ENCODE measurements around the gene TACR1. TPM values are rescaled to one million over a fixed set of nuclear protein-coding genes. Genes with fewer than 3 reads are reported as not detected.

The TACR1 gene
- polyA plus RNA-seq, 1 of the 3 experiments (the other 2 are of a cell fraction), result under 0.01 TPM

DNA sequence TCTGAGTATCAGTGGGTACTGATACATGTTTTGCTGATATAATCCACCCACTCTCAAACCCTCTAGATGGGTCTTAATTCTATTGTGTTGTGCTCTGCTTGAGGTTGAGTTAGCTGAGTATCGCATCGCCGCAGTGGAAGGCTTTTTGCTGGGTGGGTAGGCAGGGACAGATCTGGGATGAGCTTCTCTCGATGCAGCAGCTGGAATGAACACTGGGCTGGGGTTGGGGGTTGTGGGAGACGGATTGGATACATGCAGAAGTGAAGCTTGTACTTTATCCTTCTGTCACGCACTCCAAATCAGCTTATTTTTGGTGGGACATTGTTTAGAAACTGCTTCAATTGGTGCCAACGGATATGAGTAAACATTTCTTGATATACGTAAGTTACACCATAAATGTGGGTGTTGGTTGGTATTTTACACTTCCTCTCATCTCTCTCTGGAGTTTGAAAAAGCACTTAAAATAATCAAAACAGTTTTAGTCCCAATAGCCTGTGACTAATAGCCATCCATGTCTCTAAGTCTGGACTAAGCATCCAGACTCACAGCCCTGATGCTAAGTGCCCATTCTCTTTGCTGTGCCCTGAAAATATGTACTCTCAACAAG, 133.8 kb downstream of the TACR1 start:
- Histone ChIP-seq H3K9me3 (no peaks in the 10 kb centered on the region), H2AFZ (ENCODE audit: low read depth) (no peak overlapping the region), H3K79me2 (ENCODE audit: insufficient read depth) (no peaks in the 10 kb centered on the region), H4K20me1 (ENCODE audit: insufficient read depth) (no peaks in the 10 kb centered on the region), H3K4me3 (ENCODE audit: low read depth in 2 of 2, low read length in 1 of 2) (no peak overlapping the region), H3K36me3 (replicated peaks in 1 of 2; ENCODE audit: control insufficient read depth in 1 of 2, insufficient read depth in 2 of 2, low read length in 1 of 2) (no peaks in the 10 kb centered on the region), H3K9ac (no peak overlapping the region), H3K9me2 (no peaks in the 10 kb centered on the region), H3F3A (replicated peaks; ENCODE audit: insufficient read depth) (no peaks in the 10 kb centered on the region), H3K27ac (ENCODE audit: low read depth in 2 of 2, low read length in 1 of 2) (no peak overlapping the region), H3K4me2 (no peak overlapping the region), H3K4me1 (ENCODE audit: control insufficient read depth in 1 of 2, insufficient read depth in 2 of 2, low read depth in 1 of 2, low read length in 1 of 2) (no peaks in the 10 kb centered on the region), H3K27me3 (ENCODE audit: insufficient read depth) (no peaks in the 10 kb centered on the region; the same call in 1 of the 2 replicates)
- DNase-seq, result no peak
- 78% methylated on average over 8 of the region's 8 CpGs for WGBS (ENCODE audit: low lambda C conversion rate)
- TF ChIP-seq, protein P1, sequence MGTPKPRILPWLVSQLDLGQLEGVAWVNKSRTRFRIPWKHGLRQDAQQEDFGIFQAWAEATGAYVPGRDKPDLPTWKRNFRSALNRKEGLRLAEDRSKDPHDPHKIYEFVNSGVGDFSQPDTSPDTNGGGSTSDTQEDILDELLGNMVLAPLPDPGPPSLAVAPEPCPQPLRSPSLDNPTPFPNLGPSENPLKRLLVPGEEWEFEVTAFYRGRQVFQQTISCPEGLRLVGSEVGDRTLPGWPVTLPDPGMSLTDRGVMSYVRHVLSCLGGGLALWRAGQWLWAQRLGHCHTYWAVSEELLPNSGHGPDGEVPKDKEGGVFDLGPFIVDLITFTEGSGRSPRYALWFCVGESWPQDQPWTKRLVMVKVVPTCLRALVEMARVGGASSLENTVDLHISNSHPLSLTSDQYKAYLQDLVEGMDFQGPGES (IDR thresholded peaks at IDR 0.05; ENCODE audit: low read depth, low read length), result no peak
- CTCF ChIA-PET, result interaction anchor here (0.8 to 2.6 kb wide), 9 partner anchors 10 to 338 kb away, joined by 3 to 33 read pairs (median 8); partner anchors contain the start of gene TACR1
- POLR2A ChIA-PET, result no interaction called here

DNA sequence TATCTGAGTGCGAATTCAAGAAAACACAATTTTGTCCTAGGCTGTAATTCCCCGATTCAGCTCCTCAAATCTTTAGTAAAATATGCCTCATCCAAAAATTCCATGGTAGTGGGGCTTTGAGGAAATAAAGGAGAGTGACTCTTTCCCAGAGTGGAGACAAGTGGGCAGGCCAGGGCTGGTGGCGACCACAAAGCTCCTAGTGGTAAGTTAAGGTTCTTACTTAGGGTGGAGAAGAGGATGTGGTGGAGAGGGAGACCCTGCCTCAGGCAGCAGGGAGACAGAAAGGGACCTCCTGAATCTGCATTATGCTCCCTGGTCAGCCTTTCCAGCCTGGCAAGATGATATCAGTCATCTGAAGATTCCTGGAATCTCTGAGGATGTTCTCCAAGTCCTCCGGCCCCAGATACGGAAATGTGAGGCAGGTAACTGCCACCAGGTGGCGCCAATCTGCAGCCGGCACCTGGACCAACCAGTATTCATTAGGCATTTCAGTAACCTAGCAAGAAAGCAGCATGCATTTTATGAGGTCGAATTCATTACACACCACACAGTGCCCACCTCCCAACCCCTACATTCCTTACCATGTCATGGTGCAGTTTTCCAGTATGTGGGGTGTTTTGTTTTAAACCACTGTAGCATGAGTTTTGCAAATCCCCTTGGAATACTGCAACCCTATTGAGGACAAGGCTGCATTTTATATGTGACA, 134.5 kb downstream of the TACR1 start:
- TF ChIP-seq, protein P2, sequence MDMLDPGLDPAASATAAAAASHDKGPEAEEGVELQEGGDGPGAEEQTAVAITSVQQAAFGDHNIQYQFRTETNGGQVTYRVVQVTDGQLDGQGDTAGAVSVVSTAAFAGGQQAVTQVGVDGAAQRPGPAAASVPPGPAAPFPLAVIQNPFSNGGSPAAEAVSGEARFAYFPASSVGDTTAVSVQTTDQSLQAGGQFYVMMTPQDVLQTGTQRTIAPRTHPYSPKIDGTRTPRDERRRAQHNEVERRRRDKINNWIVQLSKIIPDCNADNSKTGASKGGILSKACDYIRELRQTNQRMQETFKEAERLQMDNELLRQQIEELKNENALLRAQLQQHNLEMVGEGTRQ (IDR thresholded peaks at IDR 0.05; ENCODE audit: borderline replicate concordance, low read depth, low read length), result no peak
- TF ChIP-seq SMC3 (IDR thresholded peaks at IDR 0.05; ENCODE audit: low read depth, low read length) (peak; percentile 82), RAD21 (IDR thresholded peaks at IDR 0.05; ENCODE audit: low read length) (peak; percentile 68), EZH2phosphoT487 (IDR thresholded peaks at IDR 0.05; ENCODE audit: borderline replicate concordance, low read depth) (no peak)
- TF ChIP-seq, protein P3, sequence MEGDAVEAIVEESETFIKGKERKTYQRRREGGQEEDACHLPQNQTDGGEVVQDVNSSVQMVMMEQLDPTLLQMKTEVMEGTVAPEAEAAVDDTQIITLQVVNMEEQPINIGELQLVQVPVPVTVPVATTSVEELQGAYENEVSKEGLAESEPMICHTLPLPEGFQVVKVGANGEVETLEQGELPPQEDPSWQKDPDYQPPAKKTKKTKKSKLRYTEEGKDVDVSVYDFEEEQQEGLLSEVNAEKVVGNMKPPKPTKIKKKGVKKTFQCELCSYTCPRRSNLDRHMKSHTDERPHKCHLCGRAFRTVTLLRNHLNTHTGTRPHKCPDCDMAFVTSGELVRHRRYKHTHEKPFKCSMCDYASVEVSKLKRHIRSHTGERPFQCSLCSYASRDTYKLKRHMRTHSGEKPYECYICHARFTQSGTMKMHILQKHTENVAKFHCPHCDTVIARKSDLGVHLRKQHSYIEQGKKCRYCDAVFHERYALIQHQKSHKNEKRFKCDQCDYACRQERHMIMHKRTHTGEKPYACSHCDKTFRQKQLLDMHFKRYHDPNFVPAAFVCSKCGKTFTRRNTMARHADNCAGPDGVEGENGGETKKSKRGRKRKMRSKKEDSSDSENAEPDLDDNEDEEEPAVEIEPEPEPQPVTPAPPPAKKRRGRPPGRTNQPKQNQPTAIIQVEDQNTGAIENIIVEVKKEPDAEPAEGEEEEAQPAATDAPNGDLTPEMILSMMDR (IDR thresholded peaks at IDR 0.05), result peak; percentile 81
- Histone ChIP-seq H3K79me2 (ENCODE audit: insufficient read depth) (no peaks in the 10 kb centered on the region), H3K4me3 (ENCODE audit: low read depth in 2 of 2, low read length in 1 of 2) (no peak overlapping the region; a peak in 1 of 4 replicates), H3K27ac (ENCODE audit: low read depth in 2 of 2, low read length in 1 of 2) (no peak overlapping the region), H3K27me3 (ENCODE audit: insufficient read depth) (no peaks in the 10 kb centered on the region; the same call in 1 of the 2 replicates), H3K4me2 (no peak overlapping the region), H4K20me1 (ENCODE audit: insufficient read depth) (no peaks in the 10 kb centered on the region), H3F3A (replicated peaks; ENCODE audit: insufficient read depth) (no peaks in the 10 kb centered on the region), H3K9ac (no peak overlapping the region), H2AFZ (ENCODE audit: low read depth) (no peak overlapping the region), H3K4me1 (ENCODE audit: control insufficient read depth in 1 of 2, insufficient read depth in 2 of 2, low read depth in 1 of 2, low read length in 1 of 2) (no peaks in the 10 kb centered on the region), H3K9me2 (no peaks in the 10 kb centered on the region), H3K9me3 (no peaks in the 10 kb centered on the region), H3K36me3 (replicated peaks in 1 of 2; ENCODE audit: control insufficient read depth in 1 of 2, insufficient read depth in 2 of 2, low read length in 1 of 2) (no peaks in the 10 kb centered on the region)
- ChIA-PET POLR2A (no interaction called here), CTCF (interaction anchor here (0.6 to 2.8 kb wide), 37 partner anchors 10 to 543 kb away, joined by 3 to 33 read pairs (median 4); partner anchors contain the start of gene TACR1)
- DNase-seq, result peak; percentile 63
- WGBS (ENCODE audit: low lambda C conversion rate), result 41% methylated on average over 8 of the region's 8 CpGs
